HepG2 (cell line): ENCODE measurements around the gene ZNF415. TPM values are rescaled to one million over a fixed set of nuclear protein-coding genes. Genes with fewer than 3 reads are reported as not detected.

Source experiments
- ATAC-seq: fragments of 200-7000 bp; cut with Tn5 transposase; 3 replicates; pipeline ENCODE4 v1.9.1; 2020; ENCODE audit warnings: mild to moderate bottlenecking, moderate library complexity
- BruUV-seq: library from RNA; stranded (reverse); fragments of 400-500 nt; replicated peaks from 2 replicates; lab custom pipeline; 2021; lab: Mats Ljungman, UMichigan
- CTCF ChIA-PET: fragments of 300-600 bp; formaldehyde crosslinking; extraction: SDS; loops from one replicate; lab custom pipeline; 2021; ENCODE audit warnings: low total read pairs, inconsistent platforms, low intra/inter-chr PET ratio; lab: Yijun Ruan, JAX
- POLR2A ChIA-PET: fragments of 350-600 bp; sonication (Branson Sonifier 250); formaldehyde crosslinking; loops from one replicate; lab custom pipeline; 2020; ENCODE audit warnings: antibody characterized with exemption, inconsistent platforms; lab: Yijun Ruan, JAX
- DNase-seq: peaks from one replicate; pipeline ENCODE4 v3.0.0-alpha.2; 2015; ENCODE audit warnings: low spot score
- FAIRE-seq: peaks from 3 replicates; lab custom pipeline; 2011; peaks lifted over from hg19 to GRCh38; lab: Jason Lieb, UNC
- H2AFZ ChIP-seq: one replicate; pipeline ENCODE4 v1.6.1; 2011; ENCODE audit warnings: low read length, inconsistent platforms
- H3K27ac ChIP-seq: fragments of 300-600 bp; 3 replicates; pipeline ENCODE4 v1.8.0; 2011; ENCODE audit warnings: mixed run types, mild to moderate bottlenecking, mixed read lengths, low read length, inconsistent platforms; ENCODE audit not compliant: insufficient read depth; ENCODE audit errors: extremely low read length
- H3K27me3 ChIP-seq, 2 experiments: fragments of 200-600 bp in 1 of 2; 2 replicates in 1 of 2; 3 replicates in 1 of 2; pipeline versions ENCODE4 v1.6.0 to v1.8.0; 2011; ENCODE audit warnings: low read length in 2 of 2, mild to moderate bottlenecking in 2 of 2, moderate library complexity in 2 of 2, inconsistent platforms in 1 of 2; ENCODE audit not compliant: insufficient read depth in 2 of 2, control insufficient read depth in 1 of 2
- H3K36me3 ChIP-seq, 2 experiments: fragments of 200-600 bp in 1 of 2; replicated peaks in 1 of 2; 2 replicates in 1 of 2; 3 replicates in 1 of 2; pipeline versions ENCODE4 v1.5.1 to v1.8.0; 2011; ENCODE audit warnings: low read length in 2 of 2, inconsistent platforms in 1 of 2; ENCODE audit not compliant: insufficient read depth in 2 of 2, control insufficient read depth in 1 of 2
- H3K4me1 ChIP-seq: 2 replicates; pipeline ENCODE4 v1.5.1; 2012; ENCODE audit warnings: low read length, inconsistent platforms; ENCODE audit not compliant: insufficient read depth
- H3K4me2 ChIP-seq: 2 replicates; pipeline ENCODE4 v1.6.0; 2011; ENCODE audit warnings: low read depth, low read length, inconsistent platforms
- H3K4me3 ChIP-seq, 3 experiments: fragments of 200-600 bp in 1 of 3; sonication (generic), shearing (Covaris generic) in 1 of 3; replicated peaks in 1 of 3; 2 replicates each; pipeline ENCODE4 v1.5.1; 2011 to 2016; ENCODE audit warnings: low read length in 3 of 3, inconsistent platforms in 2 of 3, low read depth in 2 of 3, mild to moderate bottlenecking in 2 of 3, control low read depth in 1 of 3, mixed read lengths in 1 of 3; ENCODE audit not compliant: insufficient read depth in 1 of 3
- H3K79me2 ChIP-seq: one replicate; pipeline ENCODE4 v1.6.1; 2011; ENCODE audit warnings: low read length, inconsistent platforms; ENCODE audit not compliant: insufficient read depth
- H3K9ac ChIP-seq: 2 replicates; pipeline ENCODE4 v1.6.0; 2011; ENCODE audit warnings: mild to moderate bottlenecking, low read depth, low read length, inconsistent platforms; ENCODE audit not compliant: insufficient read depth
- H3K9me3 ChIP-seq: 2 replicates; pipeline ENCODE4 v1.5.1; 2012; ENCODE audit warnings: mild to moderate bottlenecking, low read length
- H4K20me1 ChIP-seq: 2 replicates; pipeline ENCODE4 v1.6.0; 2011; ENCODE audit warnings: inconsistent platforms, mild to moderate bottlenecking, low read length, moderate library complexity; ENCODE audit not compliant: insufficient read depth
- CSRNP1 ChIP-seq: sonication (generic); formaldehyde crosslinking; IDR thresholded peaks from 2 replicates; pipeline ENCODE4 v1.8.1; 2023; ENCODE audit warnings: mild to moderate bottlenecking, missing genetic modification reagents
- KLF11 ChIP-seq: IDR thresholded peaks from 2 replicates; pipeline ENCODE4 v1.6.1; 2016; ENCODE audit warnings: missing compliant biosample characterization
- POGK ChIP-seq: sonication (generic); formaldehyde crosslinking; conservative IDR thresholded peaks from 2 replicates; pipeline ENCODE4 v1.8.0; 2022; ENCODE audit warnings: mild to moderate bottlenecking, moderate library complexity, missing genetic modification reagents
- ZNF205 ChIP-seq: IDR thresholded peaks from 2 replicates; pipeline ENCODE4 v1.6.1; 2018; ENCODE audit warnings: missing biosample characterization, missing genetic modification reagents
- ZNF263 ChIP-seq: sonication (generic); formaldehyde crosslinking; IDR thresholded peaks from 2 replicates; pipeline ENCODE4 v1.4.0; 2020; ENCODE audit warnings: missing genetic modification reagents
- ZNF329 ChIP-seq: sonication (generic); formaldehyde crosslinking; IDR thresholded peaks from 2 replicates; pipeline ENCODE4 v1.9.0; 2021; ENCODE audit warnings: low read depth, mild to moderate bottlenecking, missing genetic modification reagents
- ZNF777 ChIP-seq: sonication (generic); formaldehyde crosslinking; IDR thresholded peaks from 2 replicates; pipeline ENCODE4 v1.4.0; 2020; ENCODE audit warnings: missing genetic modification reagents
- ZNF891 ChIP-seq: sonication (generic); formaldehyde crosslinking; IDR thresholded peaks from 2 replicates; pipeline ENCODE4 v1.5.0; 2020; ENCODE audit warnings: mild to moderate bottlenecking, missing genetic modification reagents
- WGBS: methylation state at CpG from one replicate; pipeline ENCODE4 v1.1.6; 2017; ENCODE audit warnings: low lambda C conversion rate; 5-methylcytosine and 5-hydroxymethylcytosine counted together
- in situ Hi-C: cut with HindIII; loops from 2 replicates; pipeline ENCODE4 v1.10.0; 2017; ENCODE audit warnings: low pct_unique_long_range_greater_than_20kb; ENCODE audit not compliant: extremely low pct_ligation_motif_present
- intact Hi-C: fragments of 100-400 bp; cut with micrococcal nuclease; formaldehyde crosslinking; loops from one replicate; pipeline ENCODE4 v1.10.0; 2022; ENCODE audit not compliant: unreplicated experiment
- polyA plus RNA-seq, 8 experiments: library from polyadenylated mRNA; depleted of rRNA in 3 of 8; stranded (reverse) in 7 of 8; unstranded in 1 of 8; fragments of >200 nt; fragmentation: Illumina TruSeq in 4 of 8; extraction: Trizol in 4 of 8; gene quantifications; 2 replicates each; pipeline versions ENCODE4 v1.2.1 to v1.2.3, GENCODE V29; 2011 to 2016; ENCODE audit warnings: low read depth in 4 of 8, missing spikeins in 1 of 8, mixed read lengths in 1 of 8; ENCODE audit not compliant: insufficient read depth in 1 of 8
- total RNA-seq, 5 experiments: library from RNA; depleted of rRNA; stranded (reverse); fragments of >200 nt; fragmentation: Illumina TruSeq; extraction: Trizol; gene quantifications; 2 replicates each; pipeline ENCODE4 v1.2.3, GENCODE V29; 2016; ENCODE audit warnings: low read depth in 1 of 5

Gene ZNF415
- total and polyA plus RNA-seq, 2 of the 13 experiments (the other 11 are each of a cell fraction or from before 2014, with no cell fraction given), result 0.15 to 0.17 TPM

- FAIRE-seq, result no peak
- Histone ChIP-seq H3K27me3 (no peaks in the 10 kb centered on the region; a peak in 1 of 5 replicates), H3K9ac (no peak overlapping the region), H4K20me1 (no peaks in the 10 kb centered on the region), H3K79me2 (no peaks in the 10 kb centered on the region), H3K9me3 (peaks cover 39% of the 10 kb centered on the region; the same call in 1 of the 2 replicates), H2AFZ (no peak overlapping the region), H3K27ac (no peak overlapping the region), H3K36me3 (peaks cover 1 to 26% of the 10 kb centered on the region in 2 experiments; a peak in 2 of 5 replicates), H3K4me3 (no peak overlapping the region), H3K4me2 (no peak overlapping the region), H3K4me1 (peaks cover 7% of the 10 kb centered on the region)
- DNase-seq, result no peak
- no peak for ATAC-seq
- TF ChIP-seq CSRNP1 (CRISPR knock-in tag), result no peak
- TF ChIP-seq ZNF329 (CRISPR knock-in tag), result no peak
- no peak for TF ChIP-seq ZNF891 (CRISPR knock-in tag)
- in situ Hi-C loops (no loop called here), intact Hi-C loops (no loop called here)
- CTCF ChIA-PET, result no interaction called here
- BruUV-seq, result no TSS peak
- POLR2A ChIA-PET, result no interaction called here
- 41% methylated on average over 8 of the region's 8 CpGs for WGBS
Measured at GRCh38 chr19:53079313-53079924, 53.3 kb downstream of the ZNF415 start.

GRCh38 chr19:53078668-53079067 is 54.0 kb downstream of the ZNF415 start:
- DNase-seq, result no peak
- TF ChIP-seq ZNF777 (CRISPR knock-in tag), result no peak
- TF ChIP-seq ZNF263 (CRISPR knock-in tag), result no peak
- TF ChIP-seq ZNF205, result no peak
- no peak for TF ChIP-seq KLF11 (CRISPR knock-in tag)
- TF ChIP-seq POGK (CRISPR knock-in tag), result no peak
- ChIA-PET CTCF (no interaction called here), POLR2A (no interaction called here)
- Histone ChIP-seq H3K27ac (no peak overlapping the region), H3K36me3 (peaks cover 0 to 20% of the 10 kb centered on the region in 2 experiments; a peak in 2 of 5 replicates), H4K20me1 (no peaks in the 10 kb centered on the region), H3K9me3 (peaks cover 39% of the 10 kb centered on the region; the same call in 1 of the 2 replicates), H3K4me2 (no peak overlapping the region), H3K27me3 (no peaks in the 10 kb centered on the region; a peak in 1 of 5 replicates), H3K9ac (no peak overlapping the region), H2AFZ (no peak overlapping the region), H3K4me1 (peaks cover 7% of the 10 kb centered on the region), H3K4me3 (no peak overlapping the region), H3K79me2 (no peaks in the 10 kb centered on the region)
- FAIRE-seq, result no peak
- BruUV-seq, result no TSS peak
- in situ Hi-C loops (no loop called here), intact Hi-C loops (no loop called here)
- no peak for ATAC-seq
- 38% methylated on average over 1 of the region's 1 CpG for WGBS
